Esophagus squamous epithelium (tissue), 5 donors: ENCODE results near the gene PGBD5. TPM values are rescaled to one million over a fixed set of nuclear protein-coding genes. Genes with fewer than 3 reads are reported as not detected.

Source experiments
- DNase-seq: peaks from one replicate; lab custom pipeline; 2025; lab: John Stamatoyannopoulos, UW
- H3K27ac ChIP-seq, 4 donors: fragments of 200-600 bp; sonication (generic); one replicate each; pipeline ENCODE4 v1.5.1; 2016 to 2019; ENCODE audit warnings: mild to moderate bottlenecking in 1 of 4
- H3K27me3 ChIP-seq, 4 donors: fragments of 200-600 bp; sonication (generic); 1 replicate in 3 of 4; 2 replicates in 1 of 4; pipeline versions ENCODE4 v1.5.1 to v1.6.0; 2017 to 2021; ENCODE audit warnings: antibody characterized with exemption in 1 of 4
- H3K36me3 ChIP-seq, 3 donors: fragments of 200-600 bp; sonication (generic); one replicate each; pipeline ENCODE4 v1.5.1; 2016 to 2019
- H3K4me1 ChIP-seq, 3 donors: fragments of 200-600 bp; sonication (generic); one replicate each; pipeline ENCODE4 v1.5.1; 2017 to 2019
- H3K4me3 ChIP-seq, 4 donors: fragments of 200-600 bp; sonication (generic); 1 replicate in 3 of 4; 2 replicates in 1 of 4; pipeline ENCODE4 v1.5.1; 2016 to 2019; ENCODE audit warnings: mild to moderate bottlenecking in 2 of 4, moderate library complexity in 1 of 4
- H3K9me3 ChIP-seq, 3 donors: fragments of 200-600 bp; sonication (generic); one replicate each; pipeline ENCODE4 v1.5.1; 2016 to 2019
- POLR2A ChIP-seq, 4 donors: fragments of 450-650 bp; IDR thresholded peaks; one replicate each; pipeline ENCODE4 v1.6.1; 2017; ENCODE audit warnings: antibody characterized with exemption in 4 of 4, mild to moderate bottlenecking in 4 of 4, moderate library complexity in 3 of 4
- WGBS, 2 donors: methylation state at CpG; one replicate each; pipeline ENCODE4 v1.1.5; 2018; 5-methylcytosine and 5-hydroxymethylcytosine counted together
- intact Hi-C: fragments of 100-400 bp; cut with DNase I; formaldehyde crosslinking; loops from one replicate; pipeline ENCODE4 v1.15.0; 2022
- total RNA-seq, 4 donors: library from RNA; depleted of rRNA; stranded (reverse); fragments of >200 nt; gene quantifications; one replicate each; pipeline ENCODE4 v1.1.0, GENCODE V29; 2016
- TF ChIP-seq, protein P1 (sequence below), 6 experiments: fragments of 450-650 bp in 4 of 6; fragments of 200-600 bp in 2 of 6; sonication (generic) in 2 of 6; IDR thresholded peaks; one replicate each; pipeline ENCODE4 v1.5.1; 2016 to 2019; ENCODE audit warnings: antibody characterized with exemption in 6 of 6, mild to moderate bottlenecking in 4 of 6, moderate library complexity in 4 of 6
- donor health status: DM: yes; HTN: yes; CAD: no.

PGBD5 gene
- total RNA-seq, 4 donors from 2014 or later: under 0.01 to 6.1 (median 3.0) TPM

DNA sequence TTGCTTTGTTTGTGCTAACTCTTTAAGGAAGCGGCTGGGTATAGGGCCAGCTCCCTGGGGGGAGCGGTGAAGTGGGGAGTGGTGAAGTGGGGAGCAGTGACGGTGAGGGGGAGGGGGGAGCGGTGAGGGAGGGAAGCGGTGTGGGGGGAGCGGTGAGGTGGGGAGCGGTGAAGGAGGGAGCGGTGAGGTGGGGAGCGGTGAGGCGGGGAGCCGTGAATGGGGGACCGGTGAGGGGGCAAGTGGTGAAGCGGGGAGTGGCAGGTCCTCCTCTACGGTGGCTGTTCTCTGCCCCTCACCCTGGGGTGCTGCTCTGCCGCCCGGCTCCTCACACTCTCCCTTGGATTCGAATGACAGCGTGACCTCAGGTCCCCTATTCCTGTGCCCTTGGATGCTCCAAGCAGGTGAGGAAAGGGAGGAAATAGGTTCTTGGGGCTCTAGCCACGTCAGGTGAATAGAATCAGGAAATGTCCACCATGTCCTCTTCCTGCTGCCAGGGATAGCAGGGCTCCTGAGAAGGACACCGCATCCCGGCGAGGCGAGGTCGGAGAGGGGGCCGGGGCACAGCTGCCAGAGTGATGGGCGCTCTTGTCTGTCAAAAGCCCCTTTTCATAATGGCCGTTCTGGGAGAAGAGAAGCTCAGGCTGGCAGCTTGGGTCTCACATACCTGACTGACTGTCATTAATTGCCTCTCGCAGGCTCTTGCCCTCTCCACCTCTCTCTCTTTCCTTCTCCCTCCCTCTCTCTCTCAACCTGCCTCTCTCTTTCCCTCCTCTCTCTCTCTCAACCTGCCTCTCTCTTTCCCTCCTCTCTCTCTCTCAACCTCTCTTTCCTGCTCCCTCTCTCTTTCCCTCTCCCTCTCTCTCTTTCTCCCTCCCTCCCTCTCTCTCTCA lies 134.2 kb downstream of the PGBD5 start:
- no peak for DNase-seq
- Histone ChIP-seq H3K4me1 (peaks cover 0 to 14% (median 6%) of the 10 kb centered on the region in 3 donors), H3K4me3 (no peak overlapping the region), H3K27ac (no peak overlapping the region), H3K36me3 (no peaks in the 10 kb centered on the region), H3K9me3 (no peaks in the 10 kb centered on the region), H3K27me3 (peaks cover 0 to 19% (median 0%) of the 10 kb centered on the region in 4 donors)
- intact Hi-C loops: no loop called here
- 67 to 75% methylated on average over 16 to 17 of the region's 28 CpGs for WGBS, 2 donors
- no peak for TF ChIP-seq POLR2A (IDR thresholded peaks at IDR 0.05)
- TF ChIP-seq, protein P1, sequence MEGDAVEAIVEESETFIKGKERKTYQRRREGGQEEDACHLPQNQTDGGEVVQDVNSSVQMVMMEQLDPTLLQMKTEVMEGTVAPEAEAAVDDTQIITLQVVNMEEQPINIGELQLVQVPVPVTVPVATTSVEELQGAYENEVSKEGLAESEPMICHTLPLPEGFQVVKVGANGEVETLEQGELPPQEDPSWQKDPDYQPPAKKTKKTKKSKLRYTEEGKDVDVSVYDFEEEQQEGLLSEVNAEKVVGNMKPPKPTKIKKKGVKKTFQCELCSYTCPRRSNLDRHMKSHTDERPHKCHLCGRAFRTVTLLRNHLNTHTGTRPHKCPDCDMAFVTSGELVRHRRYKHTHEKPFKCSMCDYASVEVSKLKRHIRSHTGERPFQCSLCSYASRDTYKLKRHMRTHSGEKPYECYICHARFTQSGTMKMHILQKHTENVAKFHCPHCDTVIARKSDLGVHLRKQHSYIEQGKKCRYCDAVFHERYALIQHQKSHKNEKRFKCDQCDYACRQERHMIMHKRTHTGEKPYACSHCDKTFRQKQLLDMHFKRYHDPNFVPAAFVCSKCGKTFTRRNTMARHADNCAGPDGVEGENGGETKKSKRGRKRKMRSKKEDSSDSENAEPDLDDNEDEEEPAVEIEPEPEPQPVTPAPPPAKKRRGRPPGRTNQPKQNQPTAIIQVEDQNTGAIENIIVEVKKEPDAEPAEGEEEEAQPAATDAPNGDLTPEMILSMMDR (IDR thresholded peaks at IDR 0.05): no peak

DNA sequence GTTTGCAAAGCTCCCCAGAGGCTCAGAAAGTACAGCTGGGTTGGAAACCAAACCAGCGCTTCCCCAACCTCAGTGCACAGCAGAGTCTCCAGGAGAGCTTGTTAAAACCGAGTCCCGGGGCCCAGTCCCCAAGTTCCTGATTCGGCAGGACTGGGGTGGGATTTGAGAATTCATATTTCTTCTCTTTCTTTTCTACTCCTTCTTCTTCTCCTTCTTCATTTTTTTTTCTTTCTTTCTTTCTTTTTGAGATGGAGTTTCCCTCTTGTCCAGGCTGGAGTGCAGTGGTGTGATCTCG lies 136.8 kb downstream of the PGBD5 start:
- Histone ChIP-seq H3K36me3 (no peaks in the 10 kb centered on the region), H3K9me3 (no peaks in the 10 kb centered on the region), H3K27ac (no peak overlapping the region), H3K27me3 (peaks cover 0 to 19% (median 0%) of the 10 kb centered on the region in 4 donors), H3K4me3 (no peak overlapping the region), H3K4me1 (peaks cover 0 to 14% (median 6%) of the 10 kb centered on the region in 3 donors)
- WGBS, 2 donors: 80 to 97% methylated on average over 5 of the region's 5 CpGs
- intact Hi-C loops: no loop called here
- DNase-seq: no peak
- no peak for TF ChIP-seq POLR2A (IDR thresholded peaks at IDR 0.05)
- TF ChIP-seq, protein P1 (IDR thresholded peaks at IDR 0.05): no peak

DNA sequence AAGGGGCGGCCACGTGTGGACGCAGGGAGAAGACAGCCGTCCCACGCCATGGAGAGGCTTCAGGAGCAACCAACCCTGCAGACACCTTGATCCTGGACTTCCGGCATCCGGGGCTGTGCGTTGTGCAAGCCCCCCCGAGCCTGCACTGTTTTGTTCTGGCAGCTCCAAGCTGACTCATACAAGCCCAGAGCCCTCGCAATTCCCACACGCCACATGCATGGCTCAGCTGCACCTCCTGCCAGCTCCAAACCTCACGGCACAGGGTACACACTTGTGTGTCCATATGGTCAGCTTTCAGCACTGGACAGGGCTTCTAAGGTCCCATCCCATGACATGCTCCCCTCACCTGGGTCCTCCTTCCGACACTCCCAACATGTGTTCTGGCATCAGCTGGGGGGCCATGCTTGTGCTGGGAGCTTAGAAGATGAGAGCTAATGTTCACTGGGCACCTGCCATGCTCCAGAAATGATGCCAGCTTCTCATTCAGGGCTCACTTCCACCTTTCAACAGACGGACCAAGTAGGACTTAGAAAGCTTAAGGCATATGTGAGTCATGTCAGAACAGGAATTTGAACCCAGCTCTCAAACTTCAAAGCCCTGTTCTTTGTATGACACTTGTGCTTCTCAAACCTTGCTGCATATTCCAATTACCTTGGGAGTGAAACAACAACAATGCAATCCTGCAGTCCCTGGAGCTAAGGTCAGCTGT lies 137.3 kb downstream of the PGBD5 start:
- Histone ChIP-seq H3K4me1 (peaks cover 0 to 14% (median 6%) of the 10 kb centered on the region in 3 donors), H3K36me3 (no peaks in the 10 kb centered on the region), H3K4me3 (no peak overlapping the region), H3K9me3 (no peaks in the 10 kb centered on the region), H3K27me3 (peaks cover 0 to 19% (median 0%) of the 10 kb centered on the region in 4 donors), H3K27ac (no peak overlapping the region)
- no peak for DNase-seq
- WGBS, 2 donors: 53 to 75% methylated on average over 3 to 10 of the region's 14 CpGs
- intact Hi-C loops: no loop called here
- TF ChIP-seq, protein P1 (IDR thresholded peaks at IDR 0.05): no peak
- TF ChIP-seq POLR2A (IDR thresholded peaks at IDR 0.05): no peak

DNA sequence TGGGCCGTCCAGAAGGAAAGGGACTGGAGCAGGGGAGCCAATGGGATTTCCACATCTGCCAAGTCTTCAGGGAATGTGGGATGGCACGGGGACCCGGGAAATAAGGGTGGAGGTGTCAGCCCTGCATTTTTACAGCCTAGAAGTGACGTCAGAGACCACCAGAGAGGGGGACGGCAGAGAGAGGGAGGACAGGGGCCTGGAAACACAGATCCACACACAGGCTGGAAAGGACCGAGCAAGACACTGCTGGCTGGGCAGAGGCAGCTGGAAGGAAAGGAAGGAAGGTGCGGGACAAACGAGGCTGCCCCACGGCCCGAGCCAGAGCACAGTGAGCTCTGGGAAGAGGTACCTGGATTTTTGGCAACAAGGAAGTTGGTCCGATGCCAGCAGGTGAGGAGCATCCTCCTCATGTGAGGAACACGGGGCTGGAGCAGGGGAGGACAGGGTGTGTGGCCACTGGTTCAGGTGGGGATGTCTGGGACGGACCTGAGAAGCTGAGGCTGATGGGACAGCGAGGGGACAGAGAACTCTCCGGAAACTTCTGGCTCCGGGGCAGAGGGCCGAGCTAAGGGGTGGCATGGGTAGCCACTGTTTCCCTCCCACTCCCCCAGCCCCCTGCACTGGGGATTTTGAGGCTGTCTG lies 138.3 kb downstream of the PGBD5 start:
- DNase-seq: no peak
- no peak overlapping the region for H3K27ac ChIP-seq
- peaks cover 0 to 8% (median 3%) of the 10 kb centered on the region in 3 donors for H3K4me1 ChIP-seq
- TF ChIP-seq, protein P1 (IDR thresholded peaks at IDR 0.05): no peak
- TF ChIP-seq POLR2A (IDR thresholded peaks at IDR 0.05): no peak
- peaks cover 0 to 19% (median 0%) of the 10 kb centered on the region in 4 donors for H3K27me3 ChIP-seq
- 54 to 77% methylated on average over 13 to 14 of the region's 17 CpGs for WGBS, 2 donors
- intact Hi-C loops: no loop called here
- peaks cover 0 to 6% (median 0%) of the 10 kb centered on the region in 3 donors for H3K36me3 ChIP-seq
- no peak overlapping the region for H3K4me3 ChIP-seq
- no peaks in the 10 kb centered on the region for H3K9me3 ChIP-seq
